GM12874 (cell line): ENCODE measurements around the gene MAB21L1.

Experiments
- TF ChIP-seq, protein P1 (sequence below): IDR thresholded peaks from 2 replicates; pipeline ENCODE4 v1.5.1; 2011; ENCODE audit warnings: low read depth, mild to moderate bottlenecking, control low read depth, low read length, moderate library complexity; ENCODE audit not compliant: insufficient read depth

The MAB21L1 gene

DNA sequence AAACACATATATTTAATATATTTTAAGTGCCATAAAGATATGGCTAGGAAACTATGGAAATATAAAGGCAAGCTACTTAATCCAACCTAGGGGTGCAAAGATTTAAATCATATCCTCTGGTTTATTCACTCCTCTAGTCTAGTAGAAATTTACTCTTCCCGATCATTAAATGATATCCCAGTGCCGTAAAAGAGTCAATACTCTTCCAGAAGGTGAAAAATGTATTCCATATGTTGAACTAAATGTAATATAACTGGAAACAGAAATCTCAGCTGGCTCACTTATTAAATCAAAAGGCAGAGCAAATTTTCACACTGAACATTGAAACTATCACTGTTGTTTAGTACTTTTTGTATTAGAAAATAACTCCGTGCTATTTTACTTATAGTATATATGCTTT lies 11.1 kb downstream of the MAB21L1 start:
- TF ChIP-seq, protein P1, sequence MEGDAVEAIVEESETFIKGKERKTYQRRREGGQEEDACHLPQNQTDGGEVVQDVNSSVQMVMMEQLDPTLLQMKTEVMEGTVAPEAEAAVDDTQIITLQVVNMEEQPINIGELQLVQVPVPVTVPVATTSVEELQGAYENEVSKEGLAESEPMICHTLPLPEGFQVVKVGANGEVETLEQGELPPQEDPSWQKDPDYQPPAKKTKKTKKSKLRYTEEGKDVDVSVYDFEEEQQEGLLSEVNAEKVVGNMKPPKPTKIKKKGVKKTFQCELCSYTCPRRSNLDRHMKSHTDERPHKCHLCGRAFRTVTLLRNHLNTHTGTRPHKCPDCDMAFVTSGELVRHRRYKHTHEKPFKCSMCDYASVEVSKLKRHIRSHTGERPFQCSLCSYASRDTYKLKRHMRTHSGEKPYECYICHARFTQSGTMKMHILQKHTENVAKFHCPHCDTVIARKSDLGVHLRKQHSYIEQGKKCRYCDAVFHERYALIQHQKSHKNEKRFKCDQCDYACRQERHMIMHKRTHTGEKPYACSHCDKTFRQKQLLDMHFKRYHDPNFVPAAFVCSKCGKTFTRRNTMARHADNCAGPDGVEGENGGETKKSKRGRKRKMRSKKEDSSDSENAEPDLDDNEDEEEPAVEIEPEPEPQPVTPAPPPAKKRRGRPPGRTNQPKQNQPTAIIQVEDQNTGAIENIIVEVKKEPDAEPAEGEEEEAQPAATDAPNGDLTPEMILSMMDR, result no peak

DNA sequence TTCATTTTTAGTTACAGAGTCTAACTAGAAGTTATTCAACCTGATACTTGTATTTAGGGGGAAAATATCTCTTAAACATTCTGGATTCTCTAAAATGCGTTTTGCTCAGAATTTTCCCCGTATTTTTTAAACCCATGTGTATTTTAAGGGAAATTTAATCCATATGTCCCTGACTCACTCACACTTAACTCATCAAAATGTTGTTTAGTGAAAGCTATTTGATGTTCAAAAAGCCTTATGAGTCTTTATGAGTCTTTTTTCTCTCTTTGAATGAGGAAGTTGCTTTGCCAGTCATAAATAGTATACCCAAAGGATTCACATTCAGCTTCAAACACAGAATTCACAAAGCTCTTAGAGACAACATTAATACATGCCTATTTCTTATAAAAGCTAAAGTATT lies 16.4 kb downstream of the MAB21L1 start:
- TF ChIP-seq, protein P1, result no peak

DNA sequence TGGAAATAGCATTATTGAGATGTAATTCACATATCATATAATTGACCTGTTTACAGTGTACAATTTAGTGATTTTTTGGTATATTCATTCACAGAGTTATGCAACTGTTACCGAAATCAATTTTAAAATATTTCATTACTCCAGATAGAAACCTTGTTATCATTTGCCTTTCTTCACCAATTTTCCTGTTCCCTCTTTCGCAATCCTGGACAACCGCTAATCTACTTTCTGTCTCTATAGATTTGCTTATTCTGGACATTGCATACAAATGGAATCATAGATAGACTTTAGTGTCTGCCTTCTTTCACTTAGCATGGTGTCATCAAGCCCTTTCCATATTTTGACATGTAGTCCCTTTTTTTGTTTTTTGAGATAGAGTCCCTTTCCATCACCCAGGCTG lies 19.2 kb downstream of the MAB21L1 start:
- TF ChIP-seq, protein P1, result no peak

DNA sequence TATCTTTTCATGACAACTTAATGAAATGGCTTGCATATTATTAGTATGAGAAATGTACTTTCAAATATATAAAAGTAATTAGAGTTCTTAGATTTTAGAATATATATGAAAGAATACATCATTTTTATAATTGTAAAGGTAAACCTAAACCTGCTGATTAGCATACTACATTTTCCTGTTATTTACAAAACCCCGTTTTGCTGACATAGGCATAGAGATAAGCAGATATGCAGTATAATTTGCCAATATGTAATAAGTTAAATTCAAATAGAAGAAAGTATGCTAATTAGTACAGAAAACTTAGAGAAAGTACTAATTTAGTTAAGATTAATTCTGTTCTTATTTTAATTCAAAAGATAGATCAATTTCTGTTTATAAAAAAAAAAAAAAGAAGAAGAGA lies 21.5 kb downstream of the MAB21L1 start:
- TF ChIP-seq, protein P1, result no peak

DNA sequence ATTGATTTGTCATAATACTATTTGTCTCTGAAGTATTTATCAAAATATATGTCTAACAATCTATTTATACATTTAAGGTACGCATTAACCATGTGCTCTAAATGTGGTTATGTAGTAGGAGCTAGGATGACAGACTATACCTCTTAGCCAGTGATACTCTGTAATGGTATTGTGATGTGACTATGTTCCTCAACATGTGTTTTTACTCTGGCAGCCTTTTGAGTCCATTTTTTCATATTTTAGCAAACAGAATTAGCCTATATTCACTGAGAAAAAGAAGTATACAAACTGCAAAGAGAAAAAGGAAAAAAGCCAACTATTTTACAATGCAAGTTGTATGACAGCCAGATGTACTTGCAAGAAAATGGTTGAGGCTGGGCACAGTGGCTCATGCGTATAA lies 26.7 kb downstream of the MAB21L1 start:
- TF ChIP-seq, protein P1, result no peak

DNA sequence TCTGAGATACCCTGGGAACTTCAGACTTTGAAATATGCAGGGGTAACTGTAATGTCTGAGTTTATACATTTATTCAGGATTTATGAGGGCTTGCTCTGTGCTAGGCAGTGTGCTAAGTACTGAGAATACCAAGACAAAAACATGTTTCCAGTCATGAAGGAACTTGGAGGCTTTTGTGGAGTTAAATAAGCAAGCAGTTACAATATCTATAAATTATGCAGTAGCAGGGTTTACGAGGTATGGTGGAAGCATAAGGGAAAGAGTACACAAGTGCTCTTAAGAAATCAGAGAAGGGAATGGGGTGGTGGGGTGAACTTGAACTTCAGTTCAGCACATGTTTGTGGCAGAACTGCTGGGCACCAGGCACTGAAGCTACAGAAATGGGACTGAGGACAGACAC lies 28.0 kb downstream of the MAB21L1 start:
- TF ChIP-seq, protein P1, result no peak
